ENCODE data around the gene DIS3L2.

The DIS3L2 gene

DNA sequence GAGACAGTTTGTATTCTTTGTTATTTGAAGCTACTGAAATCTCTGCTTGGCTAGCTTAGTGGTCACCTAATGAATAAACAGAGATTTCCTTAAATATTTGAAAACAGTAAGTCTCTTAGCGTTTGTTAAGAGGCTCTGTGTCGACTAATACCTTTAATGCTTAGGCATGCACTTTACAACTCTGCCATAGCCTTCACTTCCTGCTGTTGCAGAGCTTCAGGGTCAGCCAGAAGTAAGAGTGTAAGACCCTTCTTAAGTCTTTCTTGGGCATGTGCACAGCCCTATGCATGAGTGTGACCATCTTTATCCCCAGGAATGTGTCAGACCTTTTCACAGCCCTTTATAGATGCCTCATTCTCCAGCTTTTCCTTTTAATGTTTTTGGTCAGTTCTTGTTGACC, 221.8 kb downstream of the DIS3L2 start:
- no peak for DNase-seq (ENCODE audit: low read depth in 2 of 2)

- no peak for DNase-seq (ENCODE audit: low read depth in 2 of 2)
These were observed 222.8 kb downstream of the DIS3L2 start for GRCh38 chr2:232184346-232184745.

DNA sequence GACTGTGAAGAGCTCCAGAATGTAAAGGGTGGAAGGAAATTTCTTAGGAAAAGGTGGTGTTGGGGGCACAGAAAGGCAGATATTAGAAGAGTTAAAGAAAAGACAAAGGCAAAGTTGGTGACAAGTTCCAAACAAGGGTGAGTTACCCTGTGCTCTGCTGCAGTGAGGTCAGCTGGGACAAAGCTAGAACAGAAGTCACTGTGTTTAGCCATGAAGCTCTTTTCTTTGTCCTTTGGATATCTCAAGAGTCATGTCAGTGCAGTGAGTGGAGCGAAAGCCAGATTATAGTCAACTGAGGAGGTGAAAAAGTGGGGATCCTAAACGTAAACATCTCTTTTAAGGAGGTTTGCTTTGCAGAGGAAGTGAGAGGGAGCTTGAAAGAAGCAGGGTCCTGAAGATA, 229.3 kb downstream of the DIS3L2 start:
- DNase-seq (ENCODE audit: low read depth in 2 of 2) = no peak

GRCh38 chr2:232195487-232195886, 234.0 kb downstream of the DIS3L2 start:
- DNase-seq (ENCODE audit: low read depth in 2 of 2) = no peak

DNA sequence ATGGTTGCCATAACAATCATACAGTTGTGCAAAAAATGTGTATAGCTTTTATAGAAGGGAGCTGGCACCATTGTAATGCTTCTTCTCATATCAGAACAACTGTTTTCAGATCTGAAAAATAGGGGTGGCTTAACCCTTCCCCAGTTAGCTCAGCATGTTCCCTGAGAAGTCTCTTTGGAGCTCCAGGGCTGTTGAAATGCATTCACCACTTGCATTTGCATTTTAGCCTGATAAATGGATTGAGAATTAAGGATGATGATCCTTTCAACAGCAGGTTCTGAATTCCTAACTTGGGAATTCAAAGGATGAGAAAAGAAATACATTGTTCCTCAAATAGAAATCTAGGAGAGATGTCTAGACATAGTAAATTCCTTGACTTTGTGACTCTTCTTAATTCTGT, 235.3 kb downstream of the DIS3L2 start:
- DNase-seq (ENCODE audit: low read depth in 2 of 2) = no peak

GRCh38 chr2:232200195-232200594, 238.7 kb downstream of the DIS3L2 start:
- DNase-seq (ENCODE audit: low read depth in 2 of 2) = no peak

GRCh38 chr2:232203166-232203891, 241.8 kb downstream of the DIS3L2 start:
- DNase-seq (ENCODE audit: low read depth in 2 of 2) = no peak

DNA sequence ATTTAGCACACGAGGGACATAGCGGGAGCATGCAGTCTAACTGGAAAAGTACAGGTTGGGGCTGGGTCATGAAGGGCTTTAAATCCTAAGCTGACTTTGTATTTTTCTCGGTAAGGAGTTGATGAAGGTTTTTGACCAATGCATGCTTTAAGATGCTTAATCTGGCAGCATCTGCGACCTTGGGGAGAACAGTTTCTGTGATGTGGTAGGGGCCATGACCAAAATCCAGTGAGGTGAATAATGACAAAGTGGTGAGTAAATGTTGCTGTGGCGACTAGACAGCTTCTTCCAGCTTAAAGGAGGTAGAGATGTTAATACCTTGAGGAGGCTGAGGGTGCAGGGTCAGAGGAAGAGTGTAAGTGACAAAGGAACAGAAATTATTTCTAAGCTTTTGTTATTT, 242.4 kb downstream of the DIS3L2 start:
- DNase-seq (ENCODE audit: low read depth in 2 of 2) = no peak

GRCh38 chr2:232204457-232204931, 243.0 kb downstream of the DIS3L2 start:
- DNase-seq (ENCODE audit: low read depth in 2 of 2) = no peak

GRCh38 chr2:232207174-232207573, 245.7 kb downstream of the DIS3L2 start:
- no peak for DNase-seq (ENCODE audit: low read depth in 2 of 2)

GRCh38 chr2:232210306-232210705, 248.8 kb downstream of the DIS3L2 start:
- no peak for DNase-seq (ENCODE audit: low read depth in 2 of 2)

GRCh38 chr2:232211743-232212686, 250.5 kb downstream of the DIS3L2 start:
- no peak for DNase-seq (ENCODE audit: low read depth in 2 of 2)

- no peak for DNase-seq (ENCODE audit: low read depth in 2 of 2)
These were observed 251.7 kb downstream of the DIS3L2 start for GRCh38 chr2:232213176-232213575.

DNA sequence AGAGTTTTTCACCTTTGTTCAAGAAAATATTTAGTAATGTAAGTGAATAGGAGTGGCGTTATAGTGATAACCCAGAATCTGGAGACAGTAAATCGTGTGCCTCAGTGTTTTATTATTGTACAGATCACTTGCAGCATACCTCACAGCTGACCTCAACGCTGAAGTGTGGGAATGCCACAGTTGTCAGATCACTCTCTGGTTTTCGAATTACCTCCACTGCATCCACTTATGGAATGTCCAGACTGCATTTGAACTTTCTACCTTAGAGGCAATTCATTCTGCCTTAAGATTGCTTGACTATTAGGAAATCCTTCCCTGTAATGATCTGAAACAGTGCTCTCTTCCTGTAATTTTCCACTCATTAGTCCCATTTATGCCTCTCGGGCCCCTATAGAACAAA, 252.5 kb downstream of the DIS3L2 start:
- no peak for DNase-seq (ENCODE audit: low read depth in 2 of 2)

- DNase-seq (ENCODE audit: low read depth in 2 of 2) = no peak
These were observed 254.5 kb downstream of the DIS3L2 start for GRCh38 chr2:232216028-232216427.

GRCh38 chr2:232218778-232219495, 257.4 kb downstream of the DIS3L2 start:
- DNase-seq (ENCODE audit: low read depth in 2 of 2) = no peak

GRCh38 chr2:232219496-232219870, 258.0 kb downstream of the DIS3L2 start:
- DNase-seq (ENCODE audit: low read depth in 2 of 2) = no peak

DNA sequence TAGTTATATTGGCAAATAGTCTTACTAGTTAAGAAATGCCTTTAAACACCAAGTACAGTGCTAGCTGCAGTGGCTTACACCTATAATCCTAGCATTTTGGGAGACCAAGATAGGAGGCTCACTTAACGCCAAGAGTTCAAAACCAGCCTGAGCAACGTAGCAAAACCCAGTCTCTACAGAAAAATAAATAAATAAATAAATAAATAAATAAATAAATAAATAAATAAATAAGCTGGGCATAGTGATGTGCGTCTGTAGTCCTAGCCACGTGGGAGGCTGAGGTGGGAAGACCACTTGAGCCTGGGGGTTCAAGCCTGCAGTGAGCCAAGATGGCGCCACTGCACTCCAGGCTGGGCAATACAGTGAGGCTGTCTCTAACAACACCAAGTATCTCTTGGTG, 258.4 kb downstream of the DIS3L2 start:
- DNase-seq (ENCODE audit: low read depth in 2 of 2) = no peak

- DNase-seq (ENCODE audit: low read depth in 2 of 2) = no peak
These were observed 263.9 kb downstream of the DIS3L2 start for GRCh38 chr2:232225429-232225828.

- no peak for DNase-seq (ENCODE audit: low read depth in 2 of 2)
These were observed 264.4 kb downstream of the DIS3L2 start for GRCh38 chr2:232225895-232226294.

DNA sequence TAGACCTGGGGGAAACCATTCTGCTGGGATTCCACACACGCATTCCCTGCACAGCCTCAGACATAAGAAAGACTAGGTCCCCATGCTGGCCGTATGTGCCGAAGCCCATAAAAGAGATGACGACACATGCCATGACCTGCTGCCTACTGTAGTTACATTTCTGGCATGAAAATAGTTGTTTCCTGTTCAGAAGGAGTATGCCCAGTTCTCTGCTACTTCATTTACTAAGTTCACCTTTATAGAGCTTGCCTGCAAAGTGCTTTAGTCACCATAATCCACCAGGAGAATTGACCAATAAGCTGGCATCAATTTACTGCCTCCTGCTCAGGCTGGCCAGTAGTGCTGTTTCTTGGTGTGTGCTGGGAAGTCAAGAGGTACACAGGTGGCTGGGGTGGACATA, 266.8 kb downstream of the DIS3L2 start:
- no peak for DNase-seq (ENCODE audit: low read depth in 2 of 2)

Measured in stimulated activated CD8-positive, alpha-beta memory T cell treated with anti-CD3 and anti-CD28 coated beads, Interleukin-7, amount 100 ng/mL, for 4 hours (primary cell).